Activated CD8-positive, alpha-beta memory T cell treated with anti-CD3 and anti-CD28 coated beads for 24 hours (primary cell): Measurements from ENCODE around the gene HBA2.
"Not testable (repeated sequence)": the region's sequence is repeated elsewhere in the genome, so short reads cannot be mapped to it uniquely, and the experiment has no call there.

Experiments
- DNase-seq: peaks from one replicate; pipeline ENCODE4 v3.0.0-alpha.2; 2020

HBA2 gene

GRCh38 chr16:172374-172941 is at the start of gene HBA2:
Gene HBA2 (plus strand): TSS chr16:172876. CDS start chr16:172913, 37 bp downstream.
- DNase-seq: not testable (repeated sequence)

DNA sequence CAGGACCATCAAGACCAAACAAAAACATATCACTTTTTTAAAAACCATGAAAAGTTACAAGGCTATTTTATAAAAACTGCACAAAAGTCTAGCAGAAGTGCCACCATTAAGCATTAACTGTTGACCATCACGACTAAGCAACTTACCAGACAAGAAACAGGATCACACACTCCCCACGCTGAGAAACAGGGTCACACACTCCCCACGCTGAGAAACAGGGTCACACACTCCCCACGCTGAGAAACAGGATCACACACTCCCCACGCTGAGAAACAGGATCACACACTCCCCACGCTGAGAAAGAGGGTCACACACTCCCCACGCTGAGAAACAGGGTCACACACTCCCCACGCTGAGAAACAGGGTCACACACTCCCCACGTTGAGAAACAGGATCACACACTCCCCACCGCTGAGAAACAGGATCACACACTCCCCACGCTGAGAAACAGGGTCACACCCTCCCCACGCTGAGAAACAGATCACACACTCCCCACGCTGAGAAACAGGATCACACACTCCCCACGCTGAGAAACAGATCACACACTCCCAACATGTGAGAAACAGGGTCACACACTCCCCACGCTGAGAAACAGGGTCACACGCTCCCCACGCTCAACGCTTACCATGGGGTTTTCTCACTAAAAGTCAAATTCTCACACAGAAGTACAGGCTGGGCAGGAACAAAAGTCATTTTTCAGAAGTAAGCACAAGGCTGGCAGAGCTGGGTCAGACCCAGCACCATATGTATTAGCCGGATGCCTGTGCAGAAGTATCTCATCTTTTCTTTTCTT is 48.9 kb upstream of the HBA2 start:
- DNase-seq: not testable (repeated sequence)

DNA sequence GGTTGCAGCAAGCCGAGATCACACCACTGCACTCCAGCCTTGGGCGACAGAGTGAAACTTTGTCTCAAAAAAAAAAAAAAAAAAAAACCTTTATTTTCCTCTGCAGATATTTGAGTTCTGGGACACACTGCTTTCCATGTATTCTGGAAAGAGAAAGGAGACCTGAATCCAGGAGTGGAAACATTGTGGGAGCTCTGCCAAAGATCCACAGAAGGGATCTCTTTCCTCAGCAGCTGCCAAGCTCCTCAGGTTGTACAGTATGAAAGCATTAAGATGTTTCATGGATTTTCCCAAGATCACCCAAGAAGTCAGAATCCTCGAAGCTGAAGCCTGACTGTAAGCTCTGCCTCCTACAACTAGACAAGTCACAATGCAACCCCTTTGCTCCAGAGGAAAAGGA is 47.7 kb upstream of the HBA2 start:
- no peak for DNase-seq

GRCh38 chr16:129075-129474 is 43.6 kb upstream of the HBA2 start:
- no peak for DNase-seq

DNA sequence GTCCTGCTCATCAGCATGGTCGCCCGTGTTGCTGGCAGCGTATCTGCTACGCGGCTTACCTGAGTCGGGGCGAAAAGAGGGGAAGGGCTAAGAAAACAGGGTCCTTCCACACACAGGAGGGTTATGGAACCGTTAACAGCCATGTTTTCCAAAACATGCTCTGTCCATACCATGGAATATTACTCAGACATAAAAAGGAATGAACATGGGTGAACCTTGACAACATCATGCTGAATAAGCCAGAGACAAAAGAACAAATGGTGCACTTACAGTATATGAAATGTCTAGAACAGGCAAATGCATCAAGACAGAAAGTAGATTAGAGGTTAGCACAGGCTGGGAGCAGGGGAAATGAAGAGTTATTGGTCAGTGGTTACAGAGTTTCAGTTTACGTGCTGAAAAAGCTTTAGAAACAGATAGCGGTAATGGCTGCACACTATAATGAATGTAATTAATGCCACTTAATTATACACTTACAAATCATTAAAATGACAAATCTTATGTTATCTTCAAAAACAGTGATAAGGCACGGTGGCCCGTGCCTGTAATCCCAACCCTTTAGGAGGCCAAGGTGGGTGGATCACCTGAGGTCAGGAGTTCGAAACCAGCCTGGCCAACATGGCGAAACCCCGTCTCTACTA is 42.0 kb upstream of the HBA2 start:
- DNase-seq: no peak

DNA sequence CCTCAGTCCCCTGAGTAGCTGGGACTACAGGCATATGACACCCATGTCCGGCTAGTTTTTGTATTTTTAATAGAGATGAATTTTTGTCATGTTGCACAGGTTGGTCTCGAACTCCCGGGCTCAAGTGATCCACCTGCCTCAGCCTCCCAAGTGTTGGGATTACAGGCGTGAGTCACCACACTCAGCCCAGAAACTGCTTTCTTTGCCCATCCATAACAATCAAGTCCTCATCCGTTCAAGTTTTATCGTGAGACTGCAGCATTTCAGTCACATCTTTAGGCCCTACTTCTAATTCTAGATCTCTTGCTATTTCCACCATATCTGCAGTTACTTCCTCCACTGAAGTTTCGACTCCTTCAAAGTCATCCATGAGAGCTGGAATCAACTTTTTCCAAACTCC is 40.6 kb upstream of the HBA2 start:
- DNase-seq: no peak

- DNase-seq: no peak
These were observed 39.0 kb upstream of the HBA2 start for GRCh38 chr16:133716-134115.

DNA sequence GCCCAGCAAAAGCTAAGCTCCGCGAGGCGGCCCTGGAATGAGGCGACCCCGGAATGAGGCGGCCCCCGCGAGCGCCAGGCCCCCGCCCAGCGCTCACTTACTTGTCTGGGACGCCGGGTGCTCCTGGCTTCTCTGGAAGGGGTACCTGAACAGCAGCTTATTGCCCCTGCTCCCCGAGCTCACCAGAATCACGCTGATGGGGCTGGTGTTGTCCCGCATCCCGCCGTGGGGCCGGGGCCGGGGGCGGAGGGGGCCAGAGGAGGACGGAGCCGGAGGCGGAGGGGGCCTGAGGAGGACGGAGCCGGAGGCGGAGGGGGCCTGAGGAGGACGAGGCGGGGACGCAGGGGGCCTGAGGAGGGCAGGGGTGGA is 34.6 kb upstream of the HBA2 start:
- peak; percentile 83 for DNase-seq

GRCh38 chr16:140175-140857 is 32.4 kb upstream of the HBA2 start:
- no peak for DNase-seq

- no peak for DNase-seq
These were observed 30.2 kb upstream of the HBA2 start for GRCh38 chr16:142405-142967.

DNA sequence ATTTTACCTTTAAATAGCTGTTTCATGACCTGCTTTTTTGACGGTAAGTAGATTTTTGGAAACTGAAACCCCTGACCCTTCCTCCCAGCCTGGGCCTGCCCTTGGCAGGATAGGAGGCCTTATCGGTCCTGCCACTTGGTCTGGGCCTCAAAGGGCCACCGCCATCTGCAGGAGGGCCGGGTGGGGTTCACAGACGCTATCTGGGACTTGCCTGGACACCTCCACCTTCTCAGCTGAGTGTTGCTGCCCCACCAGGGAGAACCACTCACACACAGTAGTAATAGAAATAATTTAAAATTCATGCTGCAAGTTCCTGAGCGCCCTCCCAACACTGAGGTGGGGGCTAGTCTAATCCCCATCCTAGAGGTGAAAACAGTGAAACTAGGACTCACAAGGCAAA is 29.6 kb upstream of the HBA2 start:
- no peak for DNase-seq

- no peak for DNase-seq
These were observed 29.2 kb upstream of the HBA2 start for GRCh38 chr16:143456-143855.

- DNase-seq: no peak
These were observed 27.9 kb upstream of the HBA2 start for GRCh38 chr16:144797-145252.

GRCh38 chr16:146646-147045 is 26.0 kb upstream of the HBA2 start:
- DNase-seq: no peak

DNA sequence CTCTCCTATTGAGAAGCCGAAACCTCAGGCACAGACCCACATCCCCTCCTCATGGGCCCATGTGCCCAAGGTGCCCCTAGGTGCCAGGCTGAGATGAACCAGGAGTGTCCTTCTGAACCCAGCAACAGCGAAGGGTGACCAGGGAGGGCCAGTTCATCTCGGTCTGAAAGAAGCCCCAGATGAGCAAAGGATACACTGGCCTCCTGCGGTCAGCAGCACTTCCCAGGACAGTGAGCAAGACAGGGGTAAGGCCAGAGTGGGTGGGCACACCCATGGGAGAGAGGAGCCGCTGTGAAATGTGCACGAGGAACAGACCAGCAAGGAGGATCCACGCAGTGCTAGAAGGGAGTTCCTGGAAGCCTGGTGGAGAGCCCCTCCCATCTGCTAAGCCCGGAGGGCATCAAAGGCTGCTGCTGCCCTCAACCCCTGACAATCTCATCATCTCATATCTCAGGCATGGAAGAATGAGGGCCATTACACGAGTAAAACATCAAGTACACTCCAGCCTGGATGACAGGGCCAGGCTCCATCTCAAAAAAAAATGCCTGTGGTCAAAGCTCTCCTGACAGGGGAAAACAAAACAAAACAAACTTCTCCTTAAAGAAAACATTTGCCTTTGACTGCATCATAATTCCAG is 23.5 kb upstream of the HBA2 start:
- no peak for DNase-seq

DNA sequence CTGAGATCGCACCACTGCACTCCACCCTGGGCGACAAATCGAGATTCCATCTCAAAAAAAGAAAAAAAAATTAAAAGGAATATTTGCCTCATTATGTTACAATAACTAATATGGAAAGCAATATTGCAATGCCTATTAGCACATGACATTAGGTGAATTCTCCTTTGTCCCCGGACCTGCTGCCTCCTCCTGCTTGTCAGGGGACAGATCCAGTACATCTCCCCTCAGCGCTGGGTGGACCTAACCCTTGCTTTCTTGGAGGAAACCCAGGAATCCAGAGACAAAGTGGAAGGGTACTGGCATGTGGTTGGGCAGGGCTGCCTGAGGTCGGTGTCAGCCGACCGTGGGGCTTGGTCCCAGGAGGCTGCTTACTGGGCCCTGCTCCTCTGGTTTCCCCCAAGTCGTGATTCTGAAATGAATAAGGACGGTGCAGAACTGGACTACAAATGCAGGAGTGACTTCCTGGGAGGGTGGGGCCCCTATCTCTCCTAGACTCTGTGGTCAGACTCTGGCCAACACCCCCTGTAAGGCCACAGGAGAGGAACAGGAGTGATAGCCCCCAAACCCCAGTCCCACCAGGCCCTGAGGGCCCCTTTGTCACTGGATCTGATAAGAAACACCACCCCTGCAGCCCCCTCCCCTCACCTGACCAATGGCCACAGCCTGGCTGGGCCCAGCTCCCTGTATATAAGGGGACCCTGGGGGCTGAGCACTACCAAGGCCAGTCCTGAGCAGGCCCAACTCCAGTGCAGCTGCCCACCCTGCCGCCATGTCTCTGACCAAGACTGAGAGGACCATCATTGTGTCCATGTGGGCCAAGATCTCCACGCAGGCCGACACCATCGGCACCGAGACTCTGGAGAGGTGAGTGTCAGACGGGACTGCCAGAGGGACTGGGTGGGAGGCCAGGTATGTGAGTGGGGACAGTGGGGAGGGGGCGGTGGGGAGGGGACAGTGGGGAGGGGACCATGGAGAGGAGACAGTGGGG is 20.2 kb upstream of the HBA2 start, which contains the start of gene HBZ:
Gene HBZ, plus strand, starts transcription at position 504 of the 988 bp plus-strand sequence. Its CDS starts 266 bp downstream, at position 770.
- DNase-seq: no peak

DNA sequence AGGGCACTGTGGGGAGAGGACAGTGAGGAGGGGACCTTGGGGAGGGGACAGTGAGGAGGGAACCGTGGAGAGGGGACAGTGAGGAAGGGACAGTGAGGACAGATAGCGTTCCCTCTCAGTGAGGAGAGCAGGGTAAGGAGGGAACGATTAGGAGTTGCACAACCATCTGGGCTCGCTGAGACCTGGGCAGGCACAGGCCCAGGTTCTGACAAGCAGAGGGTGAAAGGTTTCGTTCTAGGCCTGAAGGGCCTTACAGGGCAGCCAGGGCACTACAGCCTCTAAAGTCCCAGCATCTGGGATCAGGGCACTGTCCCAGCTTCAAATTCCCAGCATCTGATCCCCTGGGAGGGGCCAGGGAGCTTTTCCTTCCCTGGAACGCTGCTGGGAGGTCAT is 19.6 kb upstream of the HBA2 start:
- not testable (repeated sequence) for DNase-seq

- not testable (repeated sequence) for DNase-seq
These were observed 19.0 kb upstream of the HBA2 start for GRCh38 chr16:153550-154216.

GRCh38 chr16:154217-155030 is 18.3 kb upstream of the HBA2 start:
- peak; percentile 65 for DNase-seq

DNA sequence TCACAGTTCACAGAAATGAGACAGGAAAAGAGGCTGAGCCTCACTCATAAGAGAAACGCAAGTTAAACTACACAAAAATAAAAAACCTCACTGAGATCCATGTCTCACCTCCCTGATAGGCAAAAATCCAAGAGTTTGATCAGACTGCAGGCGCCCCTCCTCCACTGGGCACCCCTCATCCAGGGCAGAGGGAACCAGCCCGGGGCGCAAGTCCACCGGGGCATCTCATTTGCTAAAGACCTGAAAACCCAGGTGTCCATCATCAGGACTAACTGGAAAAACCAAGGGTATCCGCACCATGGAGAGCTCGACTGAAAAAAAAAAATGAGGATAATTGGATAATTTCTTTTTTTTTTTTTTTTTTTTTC is 17.7 kb upstream of the HBA2 start:
- no peak for DNase-seq
